Measurements from ENCODE around the gene ALDH6A1.

Gene ALDH6A1

GRCh38 chr14:74083784-74084276 lies 423 bp downstream of the ALDH6A1 start:
- H3K4me3 ChIP-seq (ENCODE audit: low read length): peak overlapping the region; percentile 93
- H3K36me3 ChIP-seq (ENCODE audit: control insufficient read depth, low read depth, low read length): no peaks in the 10 kb centered on the region

DNA sequence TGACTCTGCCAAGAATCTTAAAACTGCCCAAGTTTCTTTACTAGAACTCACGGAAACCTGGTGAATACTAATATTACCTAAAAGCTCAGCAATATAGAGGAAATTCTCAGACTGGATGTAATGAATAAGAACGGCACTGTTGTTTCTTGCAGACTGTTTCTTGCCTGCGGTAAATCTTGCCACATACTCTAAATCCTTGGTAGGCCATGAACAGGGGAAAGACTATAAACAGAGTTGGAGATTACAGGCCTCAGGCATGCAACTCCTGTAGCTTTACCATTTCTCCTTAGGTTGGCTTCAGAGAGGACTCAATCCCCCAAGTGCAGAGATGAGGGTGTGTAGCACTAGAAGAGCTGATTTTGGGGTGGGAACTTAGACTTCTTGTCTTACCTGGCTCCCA lies 1.1 kb downstream of the ALDH6A1 start:
- Histone ChIP-seq H3K9me3 (ENCODE audit: control insufficient read depth, low read depth, low read length) (no peaks in the 10 kb centered on the region), H3K9ac (ENCODE audit: low read length) (peak overlapping the region; percentile 93), H3K4me1 (ENCODE audit: control insufficient read depth, low read depth, low read length) (peaks cover 5% of the 10 kb centered on the region), H3K27me3 (ENCODE audit: control insufficient read depth, insufficient read depth, low read length) (no peaks in the 10 kb centered on the region), H3K36me3 (ENCODE audit: control insufficient read depth, low read depth, low read length) (no peaks in the 10 kb centered on the region), H3K27ac (ENCODE audit: low read length) (no peak overlapping the region), H3K4me3 (ENCODE audit: low read length) (peak overlapping the region; percentile 93)

More at GRCh38 chr14:74083784-74084276, 423 bp downstream of the ALDH6A1 start:
- H3K9ac ChIP-seq (ENCODE audit: low read length): peak overlapping the region; percentile 93
- peak overlapping the region; percentile 59 for H3K27ac ChIP-seq (ENCODE audit: low read length)
- no peaks in the 10 kb centered on the region for H3K27me3 ChIP-seq (ENCODE audit: control insufficient read depth, insufficient read depth, low read length)
- H3K9me3 ChIP-seq (ENCODE audit: control insufficient read depth, low read depth, low read length): no peaks in the 10 kb centered on the region
- peaks cover 5% of the 10 kb centered on the region for H3K4me1 ChIP-seq (ENCODE audit: control insufficient read depth, low read depth, low read length)

DNA sequence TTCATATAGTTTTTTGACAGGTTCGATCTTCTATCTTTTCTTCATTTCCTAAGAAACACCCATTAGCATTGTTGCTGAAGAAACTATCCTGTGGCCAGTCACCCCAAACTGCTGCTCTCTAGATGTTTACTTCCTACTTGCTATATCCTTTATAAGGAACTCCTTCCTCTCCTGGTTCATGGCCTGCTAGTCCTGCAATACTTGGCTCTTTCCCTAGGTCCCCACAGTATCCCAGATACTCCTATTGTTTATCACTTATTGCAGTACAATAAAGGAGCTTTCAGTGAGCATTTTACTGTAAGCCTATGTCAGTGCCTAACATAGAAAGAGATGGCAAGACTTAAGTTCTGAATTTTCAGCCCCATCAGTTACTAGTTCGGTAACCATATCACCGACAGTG lies 2.8 kb downstream of the ALDH6A1 start:
- Histone ChIP-seq H3K9me3 (ENCODE audit: control insufficient read depth, low read depth, low read length) (no peaks in the 10 kb centered on the region), H3K4me1 (ENCODE audit: control insufficient read depth, low read depth, low read length) (peaks cover 5% of the 10 kb centered on the region), H3K4me3 (ENCODE audit: low read length) (no peak overlapping the region), H3K36me3 (ENCODE audit: control insufficient read depth, low read depth, low read length) (no peaks in the 10 kb centered on the region), H3K27ac (ENCODE audit: low read length) (no peak overlapping the region), H3K9ac (ENCODE audit: low read length) (no peak overlapping the region), H3K27me3 (ENCODE audit: control insufficient read depth, insufficient read depth, low read length) (no peaks in the 10 kb centered on the region)

DNA sequence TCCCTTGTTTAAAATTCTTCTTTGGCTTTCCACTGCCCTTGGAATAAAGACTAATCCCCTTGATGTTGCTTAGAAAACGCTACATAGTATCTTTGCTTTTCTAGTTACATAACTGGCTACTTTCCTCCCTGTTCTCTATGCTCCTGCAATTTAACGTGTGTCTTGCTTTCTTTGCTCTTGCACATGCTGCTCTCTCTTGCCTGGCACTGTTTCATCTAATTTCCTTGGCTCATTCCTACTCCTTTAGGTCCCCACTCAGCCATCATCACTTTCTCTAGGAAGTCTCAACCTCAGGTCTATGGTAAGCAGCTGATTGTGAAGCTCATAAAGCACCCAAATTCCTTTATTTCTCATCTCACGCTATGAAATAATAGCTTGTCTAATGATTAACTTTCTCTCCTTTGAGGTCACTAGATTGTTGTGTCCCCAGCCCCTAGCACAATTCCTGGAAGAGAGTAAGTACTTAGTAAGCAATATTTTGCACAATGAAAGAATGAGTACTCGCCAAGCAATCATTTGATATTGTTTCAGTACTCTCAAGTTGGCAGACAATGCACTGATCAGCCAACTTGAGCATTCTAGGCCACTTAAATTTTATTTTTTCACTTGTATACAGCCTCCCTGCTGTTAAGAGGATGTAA lies 3.3 kb downstream of the ALDH6A1 start:
- Histone ChIP-seq H3K9me3 (ENCODE audit: control insufficient read depth, low read depth, low read length) (no peaks in the 10 kb centered on the region), H3K36me3 (ENCODE audit: control insufficient read depth, low read depth, low read length) (no peaks in the 10 kb centered on the region), H3K4me1 (ENCODE audit: control insufficient read depth, low read depth, low read length) (peaks cover 4% of the 10 kb centered on the region), H3K27ac (ENCODE audit: low read length) (no peak overlapping the region), H3K4me3 (ENCODE audit: low read length) (no peak overlapping the region), H3K27me3 (ENCODE audit: control insufficient read depth, insufficient read depth, low read length) (no peaks in the 10 kb centered on the region), H3K9ac (ENCODE audit: low read length) (no peak overlapping the region)

- no peaks in the 10 kb centered on the region for H3K9me3 ChIP-seq (ENCODE audit: control insufficient read depth, low read depth, low read length)
- H3K27ac ChIP-seq (ENCODE audit: low read length): no peak overlapping the region
- H3K4me3 ChIP-seq (ENCODE audit: low read length): no peak overlapping the region
- no peaks in the 10 kb centered on the region for H3K27me3 ChIP-seq (ENCODE audit: control insufficient read depth, insufficient read depth, low read length)
- no peak overlapping the region for H3K9ac ChIP-seq (ENCODE audit: low read length)
- no peaks in the 10 kb centered on the region for H3K4me1 ChIP-seq (ENCODE audit: control insufficient read depth, low read depth, low read length)
- H3K36me3 ChIP-seq (ENCODE audit: control insufficient read depth, low read depth, low read length): peaks cover 1% of the 10 kb centered on the region
Observed at GRCh38 chr14:74077401-74077800, 6.9 kb downstream of the ALDH6A1 start.

DNA sequence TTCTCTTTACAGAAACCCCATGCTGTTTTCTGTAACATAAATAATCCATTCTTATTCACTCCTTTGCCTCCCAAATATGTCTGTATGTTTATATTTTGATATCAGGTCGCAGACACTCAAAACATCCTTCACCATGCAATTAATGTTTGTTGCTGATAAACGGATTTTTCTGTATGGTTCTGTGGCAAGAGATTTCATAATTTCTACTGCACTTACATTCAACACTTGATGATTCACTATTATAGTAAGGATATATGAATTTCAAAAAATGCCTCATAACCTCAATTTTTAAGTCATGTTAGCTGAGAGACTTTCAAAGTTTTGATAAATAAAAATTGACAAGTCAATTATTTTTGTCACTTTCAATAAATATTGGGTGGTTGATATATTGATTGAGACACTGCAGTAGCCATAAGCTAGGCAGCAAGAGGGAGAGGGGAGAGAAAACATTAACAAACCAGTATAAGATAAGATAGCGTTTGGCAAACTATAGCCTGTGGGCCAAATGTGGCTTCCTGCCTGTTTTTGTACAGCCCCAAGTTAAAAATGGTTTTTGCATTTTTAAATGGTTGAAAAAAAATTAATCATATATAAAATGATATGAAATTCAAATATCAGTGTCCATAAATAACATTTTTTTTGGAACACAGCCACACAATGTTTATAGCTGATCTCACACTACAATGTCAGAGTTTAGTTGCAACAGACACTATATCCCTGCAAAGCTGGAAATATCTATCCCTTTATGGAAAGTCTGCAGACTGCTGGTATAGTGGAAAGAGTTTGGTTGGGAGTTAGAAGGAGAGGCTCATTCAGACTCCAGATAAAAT lies 18.3 kb downstream of the ALDH6A1 start:
- H3K36me3 ChIP-seq (ENCODE audit: control insufficient read depth, low read depth, low read length): peaks cover 36% of the 10 kb centered on the region
- no peaks in the 10 kb centered on the region for H3K27me3 ChIP-seq (ENCODE audit: control insufficient read depth, insufficient read depth, low read length)
- no peak overlapping the region for H3K27ac ChIP-seq (ENCODE audit: low read length)

DNA sequence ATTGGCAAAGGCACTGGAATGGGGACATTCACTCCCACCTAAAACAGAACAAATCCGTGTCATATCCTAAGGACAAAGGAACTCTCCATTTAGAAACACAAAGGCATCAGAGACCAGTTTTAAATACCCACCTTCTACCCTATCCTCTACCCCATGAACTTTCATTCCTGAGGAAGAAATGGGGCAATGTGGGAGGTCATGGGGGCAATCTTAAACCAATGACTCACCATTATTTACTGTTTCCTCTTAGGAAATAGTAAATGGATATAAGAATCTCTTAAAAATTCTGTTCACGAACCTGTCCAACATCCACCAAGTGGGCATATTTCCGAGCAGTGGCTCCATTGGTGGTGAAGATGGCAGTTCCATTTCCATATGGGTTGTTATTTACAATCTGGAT lies 19.4 kb downstream of the ALDH6A1 start:
- H3K36me3 ChIP-seq (ENCODE audit: control insufficient read depth, low read depth, low read length): peaks cover 38% of the 10 kb centered on the region
- no peak overlapping the region for H3K9ac ChIP-seq (ENCODE audit: low read length)
- no peaks in the 10 kb centered on the region for H3K9me3 ChIP-seq (ENCODE audit: control insufficient read depth, low read depth, low read length)
- no peaks in the 10 kb centered on the region for H3K4me1 ChIP-seq (ENCODE audit: control insufficient read depth, low read depth, low read length)
- H3K27ac ChIP-seq (ENCODE audit: low read length): no peak overlapping the region
- H3K4me3 ChIP-seq (ENCODE audit: low read length): no peak overlapping the region
- no peaks in the 10 kb centered on the region for H3K27me3 ChIP-seq (ENCODE audit: control insufficient read depth, insufficient read depth, low read length)

More for the DNA sequence above, 18.3 kb downstream of the ALDH6A1 start:
- Histone ChIP-seq H3K9ac (ENCODE audit: low read length) (no peak overlapping the region), H3K9me3 (ENCODE audit: control insufficient read depth, low read depth, low read length) (no peaks in the 10 kb centered on the region), H3K4me1 (ENCODE audit: control insufficient read depth, low read depth, low read length) (no peaks in the 10 kb centered on the region), H3K4me3 (ENCODE audit: low read length) (no peak overlapping the region)

DNA sequence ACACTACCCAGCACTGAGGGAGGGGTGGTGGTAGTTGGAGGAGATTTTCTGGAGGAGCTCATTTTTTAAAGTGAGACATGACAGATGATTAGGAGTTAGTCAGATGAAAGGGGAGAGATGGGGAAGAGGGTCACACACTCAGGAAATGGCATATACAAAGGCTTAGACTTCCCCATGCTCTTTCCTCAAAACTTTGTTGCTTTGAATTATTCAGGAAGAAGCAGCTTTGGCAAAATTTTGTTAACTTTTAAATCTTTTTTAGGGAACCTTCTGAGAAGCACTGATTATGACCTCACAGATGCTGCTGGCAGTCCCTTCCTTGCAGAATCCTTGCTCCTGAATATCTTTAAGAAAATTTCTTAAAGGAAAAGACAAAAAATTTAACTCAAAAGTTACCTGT lies 19.8 kb downstream of the ALDH6A1 start:
- Histone ChIP-seq H3K9me3 (ENCODE audit: control insufficient read depth, low read depth, low read length) (no peaks in the 10 kb centered on the region), H3K4me1 (ENCODE audit: control insufficient read depth, low read depth, low read length) (no peaks in the 10 kb centered on the region), H3K9ac (ENCODE audit: low read length) (no peak overlapping the region), H3K27ac (ENCODE audit: low read length) (no peak overlapping the region), H3K36me3 (ENCODE audit: control insufficient read depth, low read depth, low read length) (peaks cover 42% of the 10 kb centered on the region), H3K4me3 (ENCODE audit: low read length) (no peak overlapping the region), H3K27me3 (ENCODE audit: control insufficient read depth, insufficient read depth, low read length) (no peaks in the 10 kb centered on the region)

GRCh38 chr14:74062809-74063150 lies 21.5 kb downstream of the ALDH6A1 start:
- H3K4me3 ChIP-seq (ENCODE audit: low read length): no peak overlapping the region
- no peak overlapping the region for H3K27ac ChIP-seq (ENCODE audit: low read length)
- no peaks in the 10 kb centered on the region for H3K9me3 ChIP-seq (ENCODE audit: control insufficient read depth, low read depth, low read length)
- H3K4me1 ChIP-seq (ENCODE audit: control insufficient read depth, low read depth, low read length): no peaks in the 10 kb centered on the region
- no peaks in the 10 kb centered on the region for H3K27me3 ChIP-seq (ENCODE audit: control insufficient read depth, insufficient read depth, low read length)
- H3K36me3 ChIP-seq (ENCODE audit: control insufficient read depth, low read depth, low read length): peaks cover 42% of the 10 kb centered on the region
- no peak overlapping the region for H3K9ac ChIP-seq (ENCODE audit: low read length)

DNA sequence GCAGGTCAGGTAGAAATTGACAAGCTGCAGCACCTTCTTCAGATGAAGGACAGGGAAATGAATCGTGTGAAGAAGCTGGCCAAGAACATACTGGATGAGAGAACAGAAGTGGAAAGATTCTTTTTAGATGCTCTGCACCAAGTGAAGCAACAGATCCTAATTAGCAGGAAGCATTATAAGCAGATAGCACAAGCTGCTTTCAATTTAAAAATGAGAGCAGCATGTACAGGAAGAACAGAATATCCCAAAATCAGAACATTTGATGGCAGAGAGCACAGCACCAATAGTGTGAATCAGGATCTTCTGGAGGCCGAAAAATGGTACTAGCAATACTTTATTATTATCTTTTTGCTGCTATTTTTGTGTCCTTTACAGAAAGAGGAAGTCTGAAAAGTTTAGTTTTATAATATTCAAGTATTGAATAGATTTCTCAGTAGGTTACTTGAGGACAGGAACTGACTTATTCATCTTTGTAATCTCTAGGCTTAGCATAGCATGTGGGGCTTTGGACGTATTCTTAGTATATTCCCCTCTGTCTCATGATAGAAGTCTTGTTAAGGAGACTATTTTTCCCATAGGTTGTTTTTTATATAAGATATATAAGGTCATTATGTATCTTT lies 34.3 kb downstream of the ALDH6A1 start:
- no peak overlapping the region for H3K4me3 ChIP-seq (ENCODE audit: low read length)
- no peak overlapping the region for H3K27ac ChIP-seq (ENCODE audit: low read length)
- no peaks in the 10 kb centered on the region for H3K4me1 ChIP-seq (ENCODE audit: control insufficient read depth, low read depth, low read length)
- no peak overlapping the region for H3K9ac ChIP-seq (ENCODE audit: low read length)
- no peaks in the 10 kb centered on the region for H3K9me3 ChIP-seq (ENCODE audit: control insufficient read depth, low read depth, low read length)
- no peaks in the 10 kb centered on the region for H3K27me3 ChIP-seq (ENCODE audit: control insufficient read depth, insufficient read depth, low read length)
- H3K36me3 ChIP-seq (ENCODE audit: control insufficient read depth, low read depth, low read length): no peaks in the 10 kb centered on the region

GRCh38 chr14:74048281-74048680 lies 36.0 kb downstream of the ALDH6A1 start:
- no peaks in the 10 kb centered on the region for H3K9me3 ChIP-seq (ENCODE audit: control insufficient read depth, low read depth, low read length)
- no peak overlapping the region for H3K27ac ChIP-seq (ENCODE audit: low read length)
- no peaks in the 10 kb centered on the region for H3K4me1 ChIP-seq (ENCODE audit: control insufficient read depth, low read depth, low read length)
- no peak overlapping the region for H3K4me3 ChIP-seq (ENCODE audit: low read length)
- no peak overlapping the region for H3K9ac ChIP-seq (ENCODE audit: low read length)
- no peaks in the 10 kb centered on the region for H3K27me3 ChIP-seq (ENCODE audit: control insufficient read depth, insufficient read depth, low read length)
- H3K36me3 ChIP-seq (ENCODE audit: control insufficient read depth, low read depth, low read length): no peaks in the 10 kb centered on the region

All from iPS-18a (cell line).